GM04504 (cell line): Measurements from ENCODE around the gene COLEC12.
A peak's percentile ranks its signal among the peaks of the same experiment; 100 is the strongest.

Experiments used
- DNase-seq: peaks from one replicate; pipeline ENCODE4 v3.0.0-alpha.2; 2012; ENCODE audit warnings: low read depth

Gene COLEC12

DNA sequence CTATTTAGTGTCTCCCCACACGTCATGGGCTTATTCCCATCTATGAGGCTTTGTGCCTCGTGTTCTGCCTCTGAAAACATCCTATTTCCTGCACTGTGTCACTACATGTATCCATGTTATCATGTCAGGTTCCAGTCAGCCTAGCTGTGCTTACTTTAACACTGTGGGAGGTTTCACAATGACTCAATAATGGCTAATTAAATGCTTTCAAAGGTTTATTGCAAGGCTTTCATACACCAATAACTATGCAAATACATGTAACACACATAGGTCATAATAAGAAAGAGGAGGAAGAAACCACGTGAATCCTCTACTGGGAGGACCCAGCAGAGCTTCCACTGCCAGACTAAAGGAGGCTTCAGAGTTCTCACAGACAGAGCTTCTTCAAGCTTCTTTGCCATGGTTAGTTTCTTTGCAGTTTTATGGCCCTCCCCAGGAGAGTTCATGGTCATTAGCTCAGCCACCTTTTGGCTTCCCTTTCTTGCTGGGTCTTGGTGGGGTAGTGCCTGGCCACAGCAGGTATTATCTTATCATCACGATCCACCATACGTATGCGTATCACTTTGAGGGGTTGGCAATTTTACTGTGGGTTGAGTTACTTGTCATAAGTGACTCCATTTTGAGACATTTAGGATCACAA, 5.1 kb upstream of the COLEC12 start:
- DNase-seq = no peak

DNA sequence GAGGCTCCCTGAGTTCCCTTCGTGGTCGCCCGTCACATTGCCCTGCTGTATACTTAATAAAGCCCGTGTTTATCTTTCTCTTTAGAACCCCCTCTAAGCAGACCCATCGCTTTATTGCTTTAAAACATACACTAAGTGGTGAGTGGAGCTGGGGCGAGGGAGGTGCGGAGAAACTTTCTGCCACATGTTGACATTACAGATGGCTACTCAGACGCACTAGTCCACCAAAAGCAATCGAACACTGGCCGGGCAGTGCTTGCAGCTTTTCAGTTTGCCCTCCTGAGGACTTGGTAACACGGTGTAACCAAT, 859 bp upstream of the COLEC12 start:
- no peak for DNase-seq

DNA sequence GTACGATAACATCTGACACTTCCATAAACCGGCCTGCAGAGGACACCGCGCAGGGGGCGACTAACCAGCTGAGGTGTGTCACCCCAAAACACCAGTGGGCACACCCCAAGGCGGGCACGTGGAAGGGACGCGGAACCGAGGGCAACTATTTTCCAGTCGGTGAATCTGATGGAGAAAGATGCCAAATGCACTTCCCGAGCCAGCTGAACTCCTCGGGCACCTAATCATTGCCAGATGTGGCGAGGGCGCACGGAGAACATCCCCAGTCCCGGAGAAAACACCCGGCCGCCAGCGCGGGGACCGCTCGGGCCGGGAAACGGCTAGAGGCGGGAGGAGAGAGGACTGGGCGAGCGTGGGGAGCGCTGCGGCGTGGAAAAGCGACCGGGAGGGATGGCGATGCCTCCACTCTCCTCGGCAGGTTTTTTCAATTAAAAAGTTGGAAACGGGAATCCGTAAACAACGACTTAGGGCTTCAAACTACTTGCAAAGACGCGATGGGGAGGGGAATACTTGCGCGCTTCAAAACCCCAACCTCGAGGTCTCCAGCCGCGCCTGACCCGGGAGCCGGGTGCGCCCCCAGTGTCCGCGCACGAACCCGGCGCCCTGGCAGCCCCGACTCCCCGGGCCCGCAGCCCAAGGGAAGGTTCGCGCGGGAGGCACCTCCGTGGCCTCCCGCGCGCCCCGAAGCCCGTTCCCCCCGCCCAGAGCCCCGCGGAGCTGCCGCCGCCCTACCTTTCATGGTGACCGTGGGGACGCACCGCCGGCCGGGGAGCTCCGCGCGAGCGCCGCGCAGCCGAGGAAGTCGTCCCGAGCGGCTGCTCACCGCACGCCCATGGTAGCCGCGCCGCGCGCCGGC, 497 bp downstream of the COLEC12 start:
- DNase-seq = no peak

DNA sequence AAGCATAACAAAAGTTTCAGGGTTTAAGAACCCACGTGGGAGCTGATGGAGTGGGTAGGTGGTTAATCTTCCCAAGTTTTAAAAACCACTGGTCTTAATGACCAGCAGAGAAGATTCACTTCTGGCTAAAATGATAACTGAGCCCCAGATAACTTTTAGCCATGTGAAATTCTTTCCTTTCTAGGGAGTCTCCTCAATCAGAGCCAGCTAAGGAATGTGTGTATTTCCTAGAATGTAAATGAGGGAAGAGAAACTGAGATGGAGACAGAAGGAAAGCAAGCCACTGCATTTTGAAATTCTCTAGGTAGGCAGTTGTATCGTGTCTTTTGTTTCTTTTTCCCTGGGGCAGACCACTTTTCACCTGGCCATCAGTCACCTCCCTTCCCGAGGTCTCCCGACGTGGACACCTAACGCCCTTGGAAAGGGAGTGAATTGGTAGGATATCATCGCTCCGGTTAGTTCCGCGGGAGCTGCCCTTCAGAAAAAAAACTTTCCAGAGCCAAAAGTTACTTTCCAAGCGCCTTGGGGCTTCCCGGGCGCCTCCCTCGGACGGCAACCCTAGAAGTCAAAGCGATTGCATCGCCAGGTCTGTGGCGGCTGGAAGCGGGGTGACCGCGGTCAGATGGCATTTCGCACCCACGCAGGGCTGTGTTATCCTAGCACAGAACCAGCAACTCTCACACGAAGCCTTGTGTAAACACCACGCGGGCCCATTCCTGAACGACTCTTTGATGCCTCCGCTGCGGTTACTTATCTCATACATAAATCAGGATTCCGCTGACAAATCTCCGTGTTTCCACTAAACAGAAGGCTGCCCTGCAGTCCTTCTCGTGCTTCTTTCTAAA, 1.3 kb downstream of the COLEC12 start:
- DNase-seq = no peak

DNA sequence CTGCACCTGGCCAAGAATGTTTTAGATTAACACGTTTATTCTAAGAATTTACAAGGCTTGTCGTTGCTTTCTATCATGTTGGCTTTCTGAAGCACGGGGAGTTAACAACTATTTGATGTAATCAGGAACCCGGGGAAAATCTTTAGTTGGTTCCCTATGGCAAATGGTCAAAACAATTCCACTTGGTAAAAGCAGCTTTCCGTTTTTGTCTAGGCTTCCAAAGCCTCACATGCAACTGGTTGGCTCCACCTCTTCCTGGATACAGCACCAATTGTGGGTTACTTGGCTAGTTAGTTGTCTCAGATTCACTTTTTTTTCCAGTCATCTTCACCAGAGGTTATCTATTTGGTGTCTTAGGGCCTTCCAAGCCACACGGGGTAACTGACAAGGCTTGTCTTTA, 2.8 kb downstream of the COLEC12 start:
- no peak for DNase-seq

DNA sequence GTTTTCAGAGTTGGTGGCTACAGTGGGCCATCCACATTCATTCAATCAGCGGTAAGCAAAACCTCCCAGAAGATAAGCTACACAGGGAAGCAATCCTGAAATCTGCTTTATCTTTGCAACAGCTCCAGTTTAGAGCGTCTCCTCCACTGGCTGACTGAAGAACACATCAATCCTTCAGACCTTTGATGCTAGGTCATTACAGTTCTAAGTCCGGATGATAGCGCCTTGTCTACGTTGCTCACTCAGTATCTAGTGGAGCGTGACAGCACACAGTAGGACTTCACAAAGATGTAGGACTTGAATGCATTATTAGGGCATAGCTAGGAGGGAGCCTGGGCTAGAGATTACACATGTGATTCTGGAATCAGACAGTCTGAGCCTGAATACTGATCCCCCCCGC, 5.0 kb downstream of the COLEC12 start:
- DNase-seq = no peak

DNA sequence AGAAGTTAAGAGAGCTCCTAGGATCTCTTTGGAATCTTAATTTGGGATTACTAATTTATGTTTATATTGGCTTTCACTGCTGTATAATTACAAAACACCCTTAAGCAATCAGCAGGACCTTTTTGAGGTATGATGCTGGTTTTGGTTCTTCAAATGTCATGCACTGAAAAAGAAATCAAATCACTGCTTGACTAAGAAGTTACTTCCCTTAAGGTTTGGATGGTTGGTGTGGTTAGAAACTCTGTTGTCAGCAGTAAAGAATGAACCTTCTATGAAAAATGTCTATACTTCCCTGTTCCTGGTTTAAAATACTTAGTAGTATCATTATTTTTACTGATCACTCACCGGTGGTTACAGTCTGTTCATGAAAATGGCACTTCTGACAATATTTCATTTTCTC, 5.5 kb downstream of the COLEC12 start:
- DNase-seq = no peak

DNA sequence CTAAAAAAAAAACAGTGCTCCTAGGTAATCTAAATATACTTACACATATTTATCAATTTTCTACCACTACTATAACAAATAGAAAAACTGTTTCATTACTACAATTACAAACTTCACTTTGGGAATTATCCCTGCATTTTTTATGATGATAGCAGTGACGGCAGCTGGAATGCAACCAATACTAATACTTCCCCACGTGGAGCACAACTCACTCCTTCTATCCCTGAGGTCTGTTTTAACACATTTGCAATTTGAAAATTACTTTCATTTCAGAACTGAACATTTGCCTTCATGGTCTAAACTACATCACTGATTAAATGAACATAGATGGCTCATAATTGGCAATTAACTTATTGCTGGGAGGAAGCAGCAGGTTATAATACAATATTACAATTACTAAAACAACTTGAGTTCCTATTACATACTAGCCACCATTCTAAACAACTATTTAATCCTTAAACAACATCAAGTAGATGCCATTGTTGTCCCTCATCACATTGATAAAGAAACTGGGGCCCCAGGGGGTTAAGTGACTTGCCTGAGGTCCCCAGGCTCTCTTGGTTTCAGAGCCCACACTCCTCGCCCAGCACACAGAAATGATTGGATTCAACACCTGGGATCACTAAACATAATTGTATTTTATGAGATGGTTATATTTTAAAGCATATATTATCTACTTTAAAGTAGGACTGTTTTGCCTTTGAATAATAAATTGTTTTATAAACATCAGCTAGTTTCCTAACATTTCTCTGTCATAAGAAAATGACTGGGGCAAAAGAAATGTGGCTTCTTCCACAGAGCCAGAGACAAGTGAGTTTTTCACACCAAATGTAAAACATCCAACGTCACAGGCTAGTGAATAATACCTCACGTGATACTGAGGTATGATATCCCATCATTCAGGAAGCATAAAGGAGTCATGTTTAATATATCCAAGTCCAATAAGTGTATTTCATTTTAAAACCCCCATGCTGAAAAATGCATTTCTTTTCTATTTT, 6.2 kb downstream of the COLEC12 start:
- peak; percentile 60 for DNase-seq

DNA sequence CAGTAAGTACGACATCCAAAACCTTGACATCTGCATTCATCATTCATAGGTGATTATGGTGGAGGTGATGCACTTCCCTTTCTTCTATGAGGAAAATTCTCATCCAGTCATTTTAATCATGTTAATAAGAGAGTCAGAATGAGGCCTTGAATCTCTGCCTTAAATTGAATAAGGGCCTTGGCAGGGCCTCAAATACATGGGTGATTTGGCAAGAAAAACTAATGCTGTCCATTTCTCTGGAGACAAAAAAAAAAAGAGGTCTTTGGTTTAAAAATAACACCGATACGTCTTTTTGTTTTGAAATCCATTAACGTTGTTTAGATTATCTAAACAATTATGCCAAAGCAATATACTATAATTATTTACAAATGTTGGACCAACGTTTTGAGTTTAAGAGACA, 8.1 kb downstream of the COLEC12 start:
- DNase-seq = no peak

DNA sequence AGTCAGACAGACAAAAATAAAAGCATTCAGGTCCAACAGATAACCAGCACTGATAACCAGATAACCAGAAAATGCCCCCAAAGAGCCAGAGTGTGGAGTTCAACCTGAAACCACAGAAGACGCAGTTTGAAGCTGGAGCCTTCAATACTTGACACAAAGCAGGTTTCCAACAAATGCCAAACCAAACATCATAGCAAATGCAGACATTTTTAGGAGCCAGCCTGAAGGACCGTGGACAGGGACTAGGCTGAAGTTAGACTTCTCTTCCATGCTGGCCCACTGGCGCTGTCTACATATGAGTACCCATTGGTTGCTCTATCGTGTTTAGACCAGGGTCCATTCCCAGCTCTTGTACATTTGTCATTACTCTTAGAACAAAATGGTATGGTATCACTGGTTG, 9.9 kb downstream of the COLEC12 start:
- DNase-seq = no peak

DNA sequence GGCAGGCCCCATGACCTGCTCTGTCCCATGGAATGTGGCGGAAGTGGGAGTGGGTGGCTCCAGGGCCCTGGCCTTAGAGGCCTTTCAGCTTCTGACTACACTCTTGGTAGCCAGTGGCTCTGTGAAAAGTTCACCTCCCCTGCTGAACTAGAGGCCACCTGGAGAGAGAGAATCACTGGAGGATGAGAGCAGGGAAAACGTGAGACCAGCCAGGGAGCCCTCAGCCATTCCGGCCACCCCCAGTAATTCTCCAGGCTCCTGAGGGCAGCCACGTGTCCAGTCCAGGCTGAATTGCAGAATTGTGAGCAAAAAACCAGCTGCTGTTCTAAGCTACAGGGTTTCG, 10.5 kb downstream of the COLEC12 start:
- DNase-seq = no peak

DNA sequence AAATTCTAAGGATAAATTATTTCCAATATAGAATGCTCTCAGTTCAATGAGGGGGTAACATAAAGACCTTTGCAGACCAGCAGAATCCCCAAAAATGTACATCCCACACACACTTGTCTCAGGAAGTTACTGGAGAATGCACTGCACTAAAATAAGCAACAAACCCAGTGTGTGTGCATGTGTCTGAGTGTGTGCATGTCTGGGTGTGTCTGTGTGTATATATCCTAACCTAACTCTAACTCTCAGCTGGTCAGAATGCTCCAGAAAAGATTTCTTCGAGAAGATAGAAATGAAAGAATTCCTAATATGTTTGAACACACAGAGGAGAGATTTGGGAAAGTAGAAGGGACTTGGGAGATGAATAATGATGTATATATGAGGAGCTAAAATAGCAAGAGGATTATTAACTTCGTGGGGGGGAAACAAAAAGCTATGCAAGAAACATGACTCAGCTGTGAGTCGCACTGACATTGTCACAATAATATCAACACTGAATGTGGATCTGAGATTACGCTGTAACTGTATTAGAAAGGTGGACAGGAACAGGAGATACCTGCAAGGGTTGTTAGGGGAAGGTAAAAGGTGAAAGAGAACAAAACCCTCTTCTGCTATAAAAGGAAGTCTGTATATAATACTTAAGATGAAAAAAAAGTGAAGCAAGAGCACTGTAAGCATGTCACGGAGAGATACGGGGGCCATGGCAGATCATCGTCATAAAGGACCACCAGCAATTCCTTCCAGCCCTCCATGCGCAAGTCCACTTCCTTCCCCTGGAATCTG, 11.1 kb downstream of the COLEC12 start:
- no peak for DNase-seq

DNA sequence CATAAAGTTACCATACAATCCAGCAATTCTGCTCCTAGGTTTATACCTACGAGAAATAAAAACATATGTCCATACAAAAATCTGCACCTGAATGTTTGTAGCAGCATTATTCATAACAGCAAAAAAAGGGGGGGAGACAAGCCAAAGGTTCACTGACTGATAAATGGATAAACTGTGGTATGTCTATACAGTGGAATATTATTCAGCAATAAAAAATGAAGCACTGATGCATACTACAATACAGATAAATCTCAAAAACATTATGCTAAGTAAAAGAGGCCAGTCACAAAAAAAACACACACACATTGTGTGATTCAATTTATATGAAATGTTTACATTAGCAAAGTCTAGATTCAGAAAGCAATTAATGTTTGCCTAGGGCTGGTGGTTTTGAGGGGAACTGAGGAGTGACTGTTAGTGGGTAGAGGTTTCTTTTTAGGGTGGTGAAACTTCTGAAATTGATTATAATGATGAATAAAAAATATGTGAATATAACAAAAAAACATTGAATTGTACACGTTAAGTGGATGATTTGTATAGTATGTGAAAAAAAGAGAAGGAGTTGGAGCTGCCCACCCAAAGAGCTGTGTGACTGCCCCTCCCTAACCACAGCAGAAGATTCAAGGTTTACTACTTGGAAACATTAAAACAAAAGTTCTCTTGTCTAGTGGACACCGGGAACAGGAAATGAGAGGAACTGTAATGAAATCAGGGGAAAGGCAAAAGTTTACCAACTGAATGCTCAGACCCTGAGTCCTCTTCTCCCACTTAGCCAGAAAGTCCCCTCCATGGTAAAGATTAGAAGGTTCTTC, 13.4 kb downstream of the COLEC12 start:
- no peak for DNase-seq

DNA sequence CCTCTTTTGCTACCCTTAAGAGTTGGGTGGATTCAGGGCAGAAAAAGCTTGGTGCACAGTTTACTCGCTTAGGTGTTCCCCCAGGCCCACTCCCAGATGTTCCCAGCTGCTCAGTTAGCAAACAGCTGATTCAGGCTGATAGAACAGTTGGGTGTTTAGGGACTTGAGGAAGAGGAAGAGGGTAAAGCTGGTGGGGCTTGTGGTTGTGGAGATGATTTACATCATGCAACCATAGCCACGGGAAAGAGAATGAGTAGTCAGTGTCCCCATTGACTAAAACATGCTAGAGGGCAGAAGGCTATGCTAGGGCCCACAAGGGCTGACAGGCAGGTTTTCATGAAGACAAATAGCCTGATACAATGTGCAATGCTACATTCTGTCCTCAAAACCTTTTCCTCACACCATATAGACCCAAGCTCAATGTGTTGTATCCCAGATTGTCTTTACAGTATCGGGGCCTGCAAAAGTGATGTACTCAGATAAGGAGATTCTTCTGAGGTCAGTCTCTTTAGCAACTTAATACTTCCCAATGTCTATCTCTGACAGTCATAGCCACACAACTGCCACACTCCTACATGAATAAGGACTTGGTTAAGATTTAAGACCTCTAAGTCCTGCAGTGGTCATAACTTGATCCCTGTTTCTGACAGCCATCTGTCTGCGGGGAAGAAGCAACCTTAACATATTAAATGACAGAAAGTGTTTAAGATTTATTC, 15.6 kb downstream of the COLEC12 start:
- DNase-seq = no peak

DNA sequence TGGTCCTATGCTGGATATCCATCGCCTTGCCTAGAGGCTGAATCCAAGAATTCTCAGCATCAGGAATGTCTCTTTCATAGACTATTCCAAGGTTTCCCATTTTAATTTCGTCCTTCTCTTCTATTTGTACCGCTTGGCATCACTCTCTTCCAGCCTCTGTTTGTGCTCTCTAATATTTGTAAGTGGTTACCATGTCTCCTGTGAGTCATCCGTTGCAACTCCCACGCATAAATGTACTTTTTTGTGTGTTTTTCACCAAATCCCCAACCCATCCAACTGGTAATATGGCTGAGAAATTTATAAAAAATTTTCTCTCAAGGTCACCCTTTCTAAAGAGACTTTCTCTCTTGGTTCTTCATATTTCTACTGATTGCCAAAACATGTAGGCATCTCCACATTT, 21.8 kb downstream of the COLEC12 start:
- DNase-seq = no peak

DNA sequence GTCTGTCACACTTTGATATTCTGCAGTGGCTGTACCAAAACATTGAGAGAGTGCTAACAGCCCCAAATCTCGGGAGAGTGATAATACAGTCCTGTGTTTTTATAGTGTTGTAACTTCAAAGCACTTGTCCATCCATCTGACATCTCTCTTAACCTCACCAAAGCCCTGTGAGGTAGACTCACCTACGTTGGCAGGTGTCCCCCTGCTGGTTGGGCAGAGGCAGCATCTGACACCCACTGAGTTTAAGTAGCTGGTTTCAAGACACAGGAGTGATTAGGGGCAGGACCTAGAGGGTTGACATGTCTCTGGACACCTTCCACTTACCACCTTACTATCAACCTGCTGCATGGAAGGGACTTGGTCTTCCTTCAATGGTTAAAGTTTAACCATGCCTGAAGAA, 22.9 kb downstream of the COLEC12 start:
- DNase-seq = no peak

DNA sequence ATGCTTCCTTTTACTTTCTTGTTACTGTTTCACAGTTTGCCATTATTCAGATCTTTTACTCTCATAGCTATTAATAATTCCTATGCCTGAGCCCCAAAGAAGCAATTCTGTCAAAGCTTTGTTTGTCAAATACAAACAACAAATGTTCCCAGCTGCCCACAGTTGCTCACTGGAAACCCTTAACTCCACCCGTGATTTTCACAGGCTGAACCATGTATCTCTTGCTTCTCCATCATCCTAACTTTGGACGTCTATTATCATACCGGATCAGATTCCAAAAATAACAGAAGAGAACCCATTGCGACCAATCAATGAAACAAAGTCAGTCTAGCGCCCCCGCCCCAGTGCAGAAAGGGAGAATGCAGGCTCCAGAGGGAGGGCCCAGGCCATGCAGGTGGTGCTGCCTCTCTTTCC, 24.2 kb downstream of the COLEC12 start:
- DNase-seq = no peak

DNA sequence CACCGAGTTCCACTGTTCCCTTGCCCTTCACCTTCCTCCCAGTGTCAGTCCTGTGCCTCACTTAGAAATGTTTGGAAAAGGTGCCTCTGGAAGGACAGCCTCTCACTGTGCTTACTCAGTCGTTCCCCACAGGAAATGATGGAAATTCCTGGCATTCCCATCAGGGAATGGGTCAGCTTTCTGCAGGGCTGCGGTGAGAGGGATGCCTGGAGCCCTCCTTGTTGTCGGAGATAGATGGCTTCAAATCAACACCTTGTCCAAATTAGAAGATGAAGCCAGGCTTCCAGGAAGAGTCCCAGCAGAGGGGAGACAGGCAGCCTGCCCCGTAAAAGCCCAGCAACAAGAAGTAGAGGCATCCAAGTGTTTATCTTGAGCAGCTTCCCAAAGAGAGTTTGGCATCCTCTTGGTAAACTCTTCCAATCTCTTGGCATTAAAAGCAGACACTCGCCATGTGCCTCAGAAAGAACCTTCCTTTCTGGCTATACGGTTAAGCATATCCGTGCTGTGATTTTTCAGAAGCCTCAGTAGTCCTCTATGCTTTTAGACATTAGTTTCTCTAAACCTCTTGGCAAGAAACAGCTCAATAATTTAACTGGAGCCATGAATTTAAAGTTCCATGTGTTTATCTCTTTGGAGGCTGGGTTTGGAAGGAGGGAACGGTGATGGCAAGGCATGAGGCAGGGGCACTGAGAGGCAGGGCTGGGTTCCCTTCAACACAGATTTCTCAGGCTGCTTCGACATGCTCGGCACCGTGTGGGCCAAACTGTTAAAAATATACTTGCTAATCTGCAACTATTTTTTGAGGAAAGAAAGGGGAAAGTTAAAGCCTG, 25.1 kb downstream of the COLEC12 start:
- peak; percentile 65 for DNase-seq

DNA sequence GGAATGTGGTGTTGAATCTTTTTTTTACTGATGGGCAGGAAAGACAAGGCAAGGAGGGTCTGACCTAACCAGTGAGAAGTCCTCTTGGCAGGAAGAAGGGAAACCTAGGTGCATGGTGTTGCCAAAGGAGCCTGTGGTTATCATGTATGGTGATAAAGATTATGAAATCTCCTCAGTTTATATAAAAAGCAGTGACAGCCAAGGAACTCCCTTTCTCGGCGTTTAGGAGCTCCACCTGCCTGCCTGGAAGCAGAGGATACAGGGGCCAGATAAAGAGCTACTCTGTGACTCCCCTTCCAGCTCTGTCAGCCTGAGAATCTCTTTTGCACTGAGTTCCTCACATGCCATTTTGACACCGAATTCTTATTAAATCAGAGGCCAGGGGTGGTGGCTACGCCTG, 26.1 kb downstream of the COLEC12 start:
- no peak for DNase-seq
